Spleen (tissue), 7 donors: ENCODE results near the gene STARD9.

Experiments used
- CTCF ChIP-seq, 11 experiments: fragments of 200-600 bp in 7 of 11; fragments of 450-650 bp in 4 of 11; sonication (generic) in 4 of 11; IDR thresholded peaks in 8 of 11; conservative IDR thresholded peaks in 3 of 11; 1 replicate in 7 of 11; 2 replicates in 4 of 11; pipeline versions ENCODE4 v1.4.0 to v1.8.0; 2016 to 2021; ENCODE audit warnings: antibody characterized with exemption in 11 of 11, inconsistent platforms in 4 of 11, mild to moderate bottlenecking in 1 of 11
- POLR2A ChIP-seq, 3 donors: fragments of 450-650 bp; IDR thresholded peaks; one replicate each; pipeline ENCODE4 v1.5.1; 2017; ENCODE audit warnings: antibody characterized with exemption in 3 of 3, mild to moderate bottlenecking in 1 of 3
- donor health status: DM: no; HTN: no; CAD: no; lungs with moderate emphysema.
- donor health status: DM: no; HTN: no; CAD: no.
- donor health status: DM: no; HTN: no; CAD: no.

DNA sequence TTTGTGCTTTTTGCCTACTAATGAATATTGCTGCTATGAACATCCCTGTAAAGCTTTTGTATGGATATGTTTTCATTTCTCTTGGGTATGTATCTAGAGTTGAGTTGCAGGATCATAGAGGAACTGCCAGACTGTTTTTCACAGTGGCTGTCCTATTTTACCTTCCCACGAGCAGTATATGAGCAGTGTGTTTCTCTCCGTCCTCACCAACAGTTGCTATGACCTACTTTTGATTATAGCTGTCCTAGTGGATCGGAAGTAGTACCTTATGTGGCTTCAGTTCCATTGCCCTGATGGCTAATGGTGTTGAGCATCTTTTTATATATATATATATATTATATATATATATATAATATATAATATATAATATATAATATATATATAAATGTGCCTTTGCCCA lies 136.3 kb downstream of the STARD9 start:
- TF ChIP-seq POLR2A (IDR thresholded peaks at IDR 0.05) (no peak), CTCF (IDR thresholded peaks at IDR 0.05 in 8 of 11, conservative IDR thresholded peaks at IDR 0.05 in 3 of 11) (no peak)
